Adrenal gland (tissue), 5 donors: ENCODE data around the gene TRIP12.

Experiments
- CTCF ChIP-seq, 6 experiments: fragments of 450-650 bp in 4 of 6; fragments of 200-600 bp in 2 of 6; sonication (generic) in 1 of 6; IDR thresholded peaks; 1 replicate in 5 of 6; 2 replicates in 1 of 6; pipeline versions ENCODE4 v1.5.1 to v1.8.0; 2016 to 2021; ENCODE audit warnings: antibody characterized with exemption in 6 of 6, mild to moderate bottlenecking in 2 of 6, moderate library complexity in 1 of 6
- POLR2A ChIP-seq, 2 donors: fragments of 450-650 bp; IDR thresholded peaks; one replicate each; pipeline ENCODE4 v1.6.1; 2017; ENCODE audit warnings: antibody characterized with exemption in 2 of 2, mild to moderate bottlenecking in 2 of 2, moderate library complexity in 1 of 2
- donor health status: DM: no; HTN: no; CAD: no.

GRCh38 chr2:229903037-229903436 lies 18.8 kb downstream of the TRIP12 start:
- no peak for TF ChIP-seq CTCF (IDR thresholded peaks at IDR 0.05)
- no peak for TF ChIP-seq POLR2A (IDR thresholded peaks at IDR 0.05)
